KOPT-K1 (cell line): ENCODE data around the gene RAP1GAP2.
"Not testable (repeated sequence)": the region's sequence is repeated elsewhere in the genome, so short reads cannot be mapped to it uniquely, and the experiment has no call there.

Experiments
- H3K27ac ChIP-seq: fragments of 200-600 bp; sonication (generic); 2 replicates; pipeline ENCODE4 v1.5.1; 2016; ENCODE audit warnings: antibody characterized with exemption, mild to moderate bottlenecking, low read depth, low read length; ENCODE audit not compliant: poor library complexity, severe bottlenecking
- H3K36me3 ChIP-seq: fragments of 200-600 bp; sonication (generic); 2 replicates; pipeline ENCODE4 v1.5.1; 2017; ENCODE audit warnings: antibody characterized with exemption, mild to moderate bottlenecking, low read length, moderate library complexity; ENCODE audit not compliant: insufficient read depth
- H3K9me3 ChIP-seq: fragments of 200-600 bp; sonication (generic); 2 replicates; pipeline ENCODE4 v1.5.1; 2017; ENCODE audit warnings: antibody characterized with exemption, low read length, mild to moderate bottlenecking; ENCODE audit not compliant: insufficient read depth, poor library complexity, severe bottlenecking

The RAP1GAP2 gene

DNA sequence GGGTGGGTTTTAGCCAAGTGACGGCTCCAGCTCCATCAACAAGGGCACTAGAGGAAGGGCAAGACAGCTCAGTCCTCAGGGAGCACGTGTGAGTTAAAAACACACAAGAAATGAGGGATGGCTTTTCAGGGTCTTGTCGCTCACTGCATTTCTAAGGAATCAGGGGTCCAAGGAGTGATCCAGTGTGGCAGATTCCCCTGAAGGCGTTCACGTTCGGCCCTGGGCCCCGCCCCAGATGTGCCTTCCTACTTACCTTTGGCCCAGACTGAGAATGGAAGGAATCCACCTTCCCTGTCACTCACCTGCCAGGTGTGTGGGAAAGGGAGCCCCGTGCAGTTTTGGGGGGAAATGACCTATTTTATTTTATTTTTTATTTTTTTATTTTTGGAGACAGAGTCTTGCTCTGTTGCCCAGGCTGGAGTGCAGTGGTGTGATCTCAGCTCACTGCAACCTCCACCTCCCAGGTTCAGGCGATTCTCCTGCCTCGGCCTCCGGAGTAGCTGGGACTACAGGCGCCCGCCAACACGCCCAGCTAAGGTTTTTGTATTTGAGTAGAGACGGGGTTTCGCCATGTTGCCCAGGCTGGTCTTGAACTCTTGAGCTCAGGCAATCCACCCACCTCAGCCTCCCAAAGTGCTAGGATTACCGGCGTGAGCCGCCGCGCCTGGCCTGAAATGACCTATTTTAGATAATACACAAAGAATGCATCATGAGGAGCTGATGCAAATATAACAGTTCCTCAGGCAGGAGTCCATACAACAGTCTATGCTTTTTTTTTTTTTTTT lies 195.3 kb downstream of the RAP1GAP2 start:
- H3K36me3 ChIP-seq = not testable (repeated sequence)

DNA sequence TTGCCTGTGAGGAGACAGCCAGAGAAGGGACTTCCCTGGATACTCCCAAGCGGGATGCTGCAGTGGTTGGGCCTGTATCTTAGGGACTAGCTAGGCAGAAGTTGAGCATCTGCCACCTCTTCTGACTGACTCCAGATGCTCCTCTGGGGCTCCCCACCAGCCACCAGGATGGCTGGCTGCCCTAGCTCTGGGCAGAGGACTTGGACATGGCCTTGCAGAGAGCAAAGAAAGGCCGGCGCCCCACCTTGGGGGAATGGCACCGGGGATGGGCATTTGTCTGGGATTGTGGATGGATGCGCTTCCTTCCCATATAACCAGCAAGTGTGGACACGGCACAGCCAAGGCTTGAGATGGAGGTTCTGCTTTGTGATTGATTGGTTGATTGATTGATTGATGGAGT lies 198.2 kb downstream of the RAP1GAP2 start:
- Histone ChIP-seq H3K9me3 (no peaks in the 10 kb centered on the region), H3K36me3 (no peaks in the 10 kb centered on the region), H3K27ac (no peak overlapping the region)

More for the DNA sequence above, 195.3 kb downstream of the RAP1GAP2 start:
- not testable (repeated sequence) for H3K27ac ChIP-seq, H3K9me3 ChIP-seq

DNA sequence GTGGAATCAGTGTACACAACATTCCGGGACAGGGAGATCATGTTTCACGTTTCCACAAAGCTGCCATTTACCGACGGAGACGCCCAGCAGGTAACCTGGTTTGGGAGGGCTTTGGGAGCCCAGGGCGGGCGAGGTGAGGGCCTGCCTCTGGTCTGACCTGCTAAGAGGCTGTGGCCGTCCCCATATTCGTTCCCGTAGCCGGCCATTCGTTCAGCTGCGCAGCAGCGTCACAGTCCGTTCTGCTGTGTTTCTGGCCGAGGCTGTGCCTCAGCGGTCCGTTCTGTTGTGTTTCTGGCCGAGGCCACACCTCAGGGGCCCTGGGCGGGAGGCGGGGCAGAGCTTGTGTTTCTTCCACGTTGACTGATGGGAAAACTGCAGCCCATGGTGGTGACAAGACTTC lies 199.1 kb downstream of the RAP1GAP2 start:
- Histone ChIP-seq H3K36me3 (no peaks in the 10 kb centered on the region), H3K9me3 (no peaks in the 10 kb centered on the region), H3K27ac (no peak overlapping the region)

DNA sequence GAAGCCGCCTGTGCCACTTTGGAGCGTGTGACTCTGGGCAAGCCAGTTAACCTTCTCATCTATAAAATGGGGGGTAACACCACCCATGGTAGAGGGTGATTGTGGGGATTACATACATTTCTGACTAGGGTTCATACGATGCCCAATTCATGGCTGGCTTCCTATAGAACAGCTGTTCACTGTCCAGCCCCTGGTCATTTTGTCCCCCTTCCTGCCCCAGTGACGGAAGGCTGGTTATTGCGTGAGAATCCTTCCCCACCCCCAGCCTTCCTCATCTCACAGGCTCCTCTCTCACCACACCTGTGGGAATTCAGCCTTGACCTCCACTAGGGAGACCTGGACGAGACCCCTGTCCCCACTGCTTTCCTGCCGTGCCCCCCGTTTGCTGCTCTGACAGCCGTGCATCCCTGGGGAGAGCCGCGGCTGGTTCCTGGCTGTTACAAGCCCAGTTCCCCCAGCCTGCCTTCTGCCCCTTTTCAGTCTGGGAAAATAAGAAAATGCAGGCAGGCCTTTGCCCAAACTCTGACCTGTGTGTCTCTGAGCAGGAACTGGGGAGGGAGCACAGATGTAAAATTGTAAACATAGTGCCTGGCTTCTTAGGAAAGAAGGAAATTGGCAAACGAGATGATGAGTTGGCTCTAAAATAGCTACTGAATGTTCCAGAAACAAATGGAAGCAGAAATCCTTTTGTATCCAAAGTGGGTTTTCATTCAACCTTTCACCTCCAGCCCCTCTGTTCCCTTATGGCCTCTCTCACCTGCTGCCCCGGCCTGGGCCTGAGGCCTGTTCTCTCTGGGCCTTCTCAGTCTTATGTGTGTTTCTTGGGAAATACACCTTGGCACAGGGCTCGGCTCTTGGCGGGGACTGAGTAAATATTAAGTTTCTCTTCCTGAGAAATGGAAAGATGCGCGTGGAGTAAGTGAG lies 199.9 kb downstream of the RAP1GAP2 start:
- H3K9me3 ChIP-seq = no peaks in the 10 kb centered on the region
- no peaks in the 10 kb centered on the region for H3K36me3 ChIP-seq
- H3K27ac ChIP-seq = no peak overlapping the region

DNA sequence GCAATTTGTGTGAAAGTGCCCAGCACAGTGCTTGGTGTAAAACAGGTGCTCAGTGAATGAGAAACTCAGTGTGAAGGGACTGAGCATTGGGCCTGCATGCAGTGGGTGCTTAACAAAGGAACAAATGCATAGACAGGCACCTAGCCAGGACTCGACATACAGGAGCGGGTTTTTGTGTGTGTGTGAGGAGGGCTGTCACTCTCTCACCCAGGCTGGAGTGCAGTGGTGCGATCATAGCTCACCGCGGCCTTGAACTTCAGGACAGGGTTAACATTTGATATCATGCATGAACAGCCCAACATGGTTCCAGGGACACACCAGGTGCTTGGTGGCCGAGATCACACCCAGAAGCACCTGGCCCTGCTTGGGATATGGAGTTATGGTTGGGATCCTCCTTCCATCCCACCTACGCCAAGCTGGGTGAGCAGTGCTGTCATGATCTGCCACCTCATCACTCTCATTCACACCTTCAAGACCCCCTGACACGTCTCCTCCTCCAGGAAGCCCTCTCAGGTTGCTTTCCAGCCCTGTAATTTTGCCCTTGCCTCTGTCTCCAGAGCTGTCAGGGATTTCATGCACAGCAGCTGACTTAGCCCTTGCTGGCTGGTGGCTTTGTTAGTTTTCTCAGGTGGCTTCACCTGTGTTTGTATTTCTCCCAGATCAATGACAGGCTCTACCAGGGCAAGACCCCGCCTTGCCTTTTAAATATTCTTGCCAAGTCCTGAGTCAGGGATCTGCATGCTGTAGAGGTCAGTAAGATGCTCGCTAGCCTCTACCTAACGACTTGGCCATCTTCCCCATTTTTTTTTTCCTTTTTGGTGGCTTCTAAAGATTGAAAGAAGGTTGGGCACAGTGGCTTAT lies 200.8 kb downstream of the RAP1GAP2 start:
- H3K9me3 ChIP-seq = no peaks in the 10 kb centered on the region
- H3K36me3 ChIP-seq = no peaks in the 10 kb centered on the region
- H3K27ac ChIP-seq = no peak overlapping the region

DNA sequence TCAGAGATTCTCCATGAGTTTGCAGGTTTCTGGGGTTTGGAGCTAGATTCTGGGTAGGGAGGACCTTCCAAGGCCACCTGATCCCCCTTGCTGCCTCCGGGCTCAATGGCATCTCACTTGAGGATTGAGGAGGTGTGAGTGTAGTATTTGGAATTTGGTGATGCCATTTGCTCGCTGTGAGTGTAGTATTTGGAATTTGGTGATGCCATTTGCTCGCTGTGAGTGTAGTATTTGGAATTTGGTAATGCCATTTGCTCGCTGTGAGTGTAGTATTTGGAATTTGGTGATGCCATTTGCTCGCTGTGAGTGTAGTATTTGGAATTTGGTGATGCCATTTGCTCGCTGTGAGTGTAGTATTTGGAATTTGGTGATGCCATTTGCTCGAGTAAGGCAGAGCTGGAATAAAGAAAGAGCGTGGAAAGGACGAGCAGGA lies 202.2 kb downstream of the RAP1GAP2 start:
- H3K36me3 ChIP-seq, H3K9me3 ChIP-seq, H3K27ac ChIP-seq: not testable (repeated sequence)

DNA sequence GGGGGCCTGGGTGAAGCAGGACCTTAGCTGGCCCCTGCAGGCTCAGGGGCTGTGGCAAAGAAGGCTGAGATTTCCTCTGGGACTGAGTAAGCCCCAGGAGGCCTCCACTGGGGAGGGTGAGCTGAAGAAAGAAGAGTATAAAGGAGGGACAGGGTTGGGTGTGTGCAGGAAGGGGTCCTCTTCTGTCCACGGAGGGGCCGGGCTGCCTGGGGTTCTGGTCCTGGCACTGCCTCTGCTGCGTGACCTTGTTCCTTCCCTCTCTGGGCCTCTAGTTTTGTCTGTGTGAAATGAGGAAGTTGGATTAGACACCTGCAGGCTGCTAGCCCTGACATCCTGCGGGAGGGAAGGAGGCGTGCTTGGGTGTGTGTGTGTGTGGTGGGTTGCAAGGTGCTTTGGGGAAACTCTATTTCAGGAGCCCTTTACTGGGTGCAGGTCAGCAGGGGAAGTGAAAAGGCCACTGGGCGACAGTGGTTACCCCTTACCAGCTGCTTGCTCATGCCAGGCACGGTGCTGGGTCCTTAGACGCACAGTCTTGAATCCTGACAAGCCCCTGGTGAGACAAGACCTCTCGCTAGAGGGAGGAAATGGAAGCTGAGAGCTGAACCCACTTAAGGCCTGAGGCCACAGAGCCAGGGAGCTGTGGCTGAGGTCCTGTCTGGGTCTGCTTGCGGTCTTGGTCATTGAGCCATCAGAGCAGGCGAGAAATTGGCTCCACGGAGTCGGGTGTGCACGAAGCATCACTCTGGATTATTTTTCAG lies 206.5 kb downstream of the RAP1GAP2 start:
- Histone ChIP-seq H3K9me3 (no peaks in the 10 kb centered on the region), H3K27ac (no peak overlapping the region), H3K36me3 (no peaks in the 10 kb centered on the region)

DNA sequence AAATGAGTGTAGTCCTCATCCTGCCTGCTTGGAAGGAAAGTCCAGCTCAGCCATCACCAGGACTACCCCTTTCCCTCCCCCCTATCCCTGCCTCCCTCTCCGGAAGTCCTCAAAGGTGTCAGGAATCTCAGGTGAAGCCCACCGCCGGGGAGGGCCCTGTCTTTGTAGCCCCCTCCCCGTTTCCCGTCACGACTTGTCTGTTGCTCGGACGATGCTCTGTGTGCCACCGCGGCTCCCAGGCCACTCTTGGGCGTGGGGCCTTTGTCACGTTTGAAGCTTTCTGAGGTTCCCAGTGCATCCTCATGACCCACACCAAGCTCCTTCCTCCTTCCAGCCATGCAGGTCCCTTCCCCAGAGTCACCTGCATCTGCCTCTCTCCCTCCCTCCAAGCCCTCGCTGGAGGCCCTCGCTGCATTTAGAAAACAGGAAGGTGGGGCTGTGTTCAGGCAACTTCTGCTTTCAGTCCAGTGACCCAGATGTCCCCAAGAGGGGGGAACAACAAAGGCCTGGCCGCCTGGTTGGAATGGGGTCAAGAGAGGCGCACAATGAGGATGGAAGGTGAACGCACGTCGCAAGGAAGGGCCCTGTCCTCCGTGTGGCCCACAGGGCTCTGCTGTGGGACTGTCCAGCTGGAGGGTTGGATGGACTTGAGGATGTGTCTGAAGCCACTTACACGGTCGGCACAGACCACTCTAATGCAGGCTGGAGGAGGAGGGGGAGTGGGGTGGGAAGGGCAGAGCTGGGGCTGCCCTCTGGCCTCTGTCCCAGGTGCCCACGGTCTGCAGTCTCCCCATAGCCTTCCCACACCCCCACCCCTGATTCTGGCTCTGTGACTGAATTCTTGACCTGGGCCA lies 207.3 kb downstream of the RAP1GAP2 start:
- Histone ChIP-seq H3K36me3 (no peaks in the 10 kb centered on the region), H3K9me3 (no peaks in the 10 kb centered on the region), H3K27ac (no peak overlapping the region)

DNA sequence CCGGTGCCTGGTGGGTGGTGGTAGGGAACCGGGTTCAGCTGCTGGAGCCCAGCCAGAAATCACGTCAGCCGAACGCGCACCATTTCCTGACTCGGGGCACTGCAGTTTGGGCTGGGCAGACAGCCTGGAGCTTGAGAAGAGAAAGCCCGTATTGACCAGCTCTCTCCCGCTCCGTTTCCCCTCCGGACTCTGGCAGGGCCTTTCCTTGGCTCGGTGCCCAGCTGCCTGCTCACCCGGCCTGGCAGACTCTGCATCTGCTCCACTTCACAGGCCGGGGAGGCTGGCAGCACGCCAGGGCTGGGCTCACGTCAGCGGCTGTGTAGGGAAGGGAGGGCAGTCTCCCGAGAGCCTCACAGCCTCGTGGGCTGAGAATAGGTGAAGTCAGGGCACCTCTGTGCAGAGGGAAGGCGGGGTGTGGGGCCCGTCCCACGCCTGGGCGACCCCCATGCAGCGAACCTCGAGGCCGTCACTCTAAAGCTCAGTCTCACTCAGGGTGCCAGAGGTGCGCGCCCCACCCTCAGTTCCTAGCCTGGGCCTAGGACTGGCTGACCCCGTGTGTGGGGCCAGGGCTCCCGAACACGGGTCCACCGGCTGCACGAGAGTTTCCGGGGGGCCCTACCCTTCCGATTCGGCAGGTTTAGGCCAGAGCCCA lies 208.0 kb downstream of the RAP1GAP2 start:
- Histone ChIP-seq H3K36me3 (no peaks in the 10 kb centered on the region), H3K27ac (no peak overlapping the region), H3K9me3 (no peaks in the 10 kb centered on the region)

DNA sequence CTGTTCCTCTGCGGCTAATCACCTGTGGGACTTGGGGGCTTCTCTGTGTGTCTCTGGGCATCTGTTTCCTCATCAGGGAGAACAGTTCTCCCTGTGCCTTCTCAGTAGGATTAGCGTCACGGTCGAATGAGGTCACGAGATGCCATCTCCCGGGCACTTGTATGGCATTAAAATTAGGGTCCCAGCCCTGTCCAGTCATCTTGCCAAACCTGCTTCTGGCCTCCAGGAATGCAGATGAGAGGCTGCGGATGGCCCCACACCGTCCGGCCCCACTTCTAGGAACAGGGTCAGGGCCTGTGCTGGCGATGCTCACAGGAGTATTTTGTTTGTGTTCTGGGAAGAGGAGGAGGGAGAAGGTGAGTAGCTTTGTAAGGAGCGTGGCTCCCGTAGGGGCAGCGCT lies 208.7 kb downstream of the RAP1GAP2 start:
- no peaks in the 10 kb centered on the region for H3K9me3 ChIP-seq
- H3K36me3 ChIP-seq = no peaks in the 10 kb centered on the region
- H3K27ac ChIP-seq = no peak overlapping the region

DNA sequence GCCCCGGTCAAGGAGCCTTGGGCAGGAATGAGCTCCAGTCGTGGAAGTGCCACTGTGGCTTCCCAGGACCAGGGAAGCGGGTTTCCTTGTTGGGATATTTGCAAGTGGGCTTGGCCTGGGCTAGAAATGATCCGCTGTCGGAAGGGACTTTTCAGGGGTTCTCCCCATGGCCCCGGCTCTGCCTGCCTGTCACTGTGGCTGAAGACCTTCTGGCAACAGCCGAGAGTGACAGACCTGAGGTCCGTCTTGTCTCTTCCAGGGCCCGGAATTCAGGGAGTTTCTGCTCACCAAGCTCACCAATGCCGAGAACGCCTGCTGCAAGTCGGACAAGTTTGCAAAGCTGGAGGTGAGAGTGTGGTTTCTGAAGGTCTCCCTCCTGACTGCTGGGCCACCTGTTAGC lies 209.5 kb downstream of the RAP1GAP2 start:
- H3K36me3 ChIP-seq = no peaks in the 10 kb centered on the region
- no peak overlapping the region for H3K27ac ChIP-seq
- H3K9me3 ChIP-seq = no peaks in the 10 kb centered on the region

DNA sequence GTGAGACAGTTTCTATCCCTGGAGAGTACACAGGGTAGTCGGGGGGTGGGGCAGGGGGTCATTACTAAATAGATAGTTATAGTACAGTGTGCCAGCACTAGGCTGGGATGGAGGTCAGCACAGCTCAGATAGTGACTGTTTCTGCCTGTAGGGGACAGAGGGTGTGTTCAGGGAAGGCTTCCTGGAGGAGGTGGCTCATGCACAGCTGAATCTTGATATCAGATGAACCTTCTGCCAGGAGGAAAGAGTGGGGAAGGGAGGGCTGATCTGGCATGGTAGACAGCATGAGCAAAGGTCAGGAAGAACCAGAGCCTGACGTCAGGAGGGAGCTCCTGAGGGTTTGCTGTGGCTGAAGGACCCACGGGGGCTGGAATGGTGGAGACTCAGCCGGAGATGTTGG lies 210.6 kb downstream of the RAP1GAP2 start:
- Histone ChIP-seq H3K9me3 (no peaks in the 10 kb centered on the region), H3K36me3 (no peaks in the 10 kb centered on the region), H3K27ac (no peak overlapping the region)

DNA sequence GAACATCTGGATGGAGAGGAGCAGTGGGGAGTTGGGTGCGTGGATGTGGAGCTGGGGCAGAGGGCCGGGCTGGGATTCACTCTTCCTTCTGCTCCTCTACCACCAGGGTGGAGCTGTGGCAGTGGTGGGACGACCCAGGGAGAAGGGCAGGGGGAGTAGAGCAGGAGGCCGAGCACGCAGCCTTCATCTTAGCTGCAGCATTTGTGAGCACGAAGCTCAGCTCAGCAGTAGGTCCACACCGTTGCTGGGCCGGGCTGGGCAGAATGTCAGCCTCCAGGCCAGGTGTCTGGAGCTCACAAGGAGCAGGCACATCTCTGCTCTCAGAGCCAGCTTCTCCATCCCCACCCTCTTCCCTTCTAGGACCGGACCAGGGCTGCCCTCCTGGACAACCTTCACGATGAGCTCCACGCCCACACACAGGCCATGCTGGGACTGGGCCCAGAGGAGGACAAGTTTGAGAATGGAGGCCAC lies 211.4 kb downstream of the RAP1GAP2 start:
- H3K9me3 ChIP-seq = no peaks in the 10 kb centered on the region
- H3K27ac ChIP-seq = no peak overlapping the region
- no peaks in the 10 kb centered on the region for H3K36me3 ChIP-seq
